ENCODE measurements around the gene AP4M1.
"Not testable (repeated sequence)": the region's sequence is repeated elsewhere in the genome, so short reads cannot be mapped to it uniquely, and the experiment has no call there.

The AP4M1 gene

GRCh38 chr7:100107890-100108289, 6.4 kb downstream of the AP4M1 start:
- DNase-seq (ENCODE audit: low read depth in 2 of 2) = no peak

GRCh38 chr7:100109521-100110163, 8.2 kb downstream of the AP4M1 start:
- no peak for DNase-seq (ENCODE audit: low read depth in 2 of 2)

DNA sequence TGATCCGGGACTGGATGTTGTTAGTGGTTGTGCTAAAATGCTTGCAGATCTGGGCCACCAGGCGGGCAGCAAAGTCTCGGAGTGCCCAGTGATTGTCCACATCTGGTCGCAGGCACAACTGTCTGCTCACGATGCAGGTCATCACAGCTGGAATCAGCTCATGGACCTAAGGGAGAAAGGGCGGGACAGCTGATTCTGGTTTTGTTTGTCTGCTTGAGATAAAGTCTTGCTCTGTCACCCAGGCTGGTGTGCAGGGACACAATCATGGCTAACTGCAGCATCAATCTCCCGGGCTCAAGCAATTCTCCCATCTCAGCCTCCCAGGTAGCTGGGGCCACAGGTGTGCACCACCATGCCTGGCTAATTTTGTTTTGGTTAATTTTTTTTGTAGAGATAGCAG, 9.7 kb downstream of the AP4M1 start:
- DNase-seq (ENCODE audit: low read depth in 2 of 2) = no peak

- DNase-seq (ENCODE audit: low read depth in 2 of 2) = no peak
Measured at GRCh38 chr7:100111914-100112313, 10.5 kb downstream of the AP4M1 start.

DNA sequence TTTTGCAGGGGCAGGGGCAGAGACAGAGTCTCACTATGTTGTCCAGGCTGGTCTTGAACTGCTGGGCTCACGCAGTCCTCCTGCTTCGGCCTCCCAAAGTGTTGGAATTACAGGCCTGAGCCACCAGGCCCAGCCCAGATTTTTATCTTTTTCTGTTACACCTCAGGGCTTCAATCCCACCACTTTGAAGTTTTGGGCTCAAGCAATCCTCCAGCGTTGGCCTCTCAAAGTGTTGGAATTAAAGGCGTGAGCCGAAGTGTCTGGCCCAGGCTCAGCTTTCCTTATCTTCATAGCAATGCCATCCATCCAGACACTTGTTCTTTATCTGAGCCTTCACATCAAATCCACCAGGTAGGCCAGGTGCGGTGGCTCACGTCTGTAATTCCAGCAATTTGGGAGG, 13.6 kb downstream of the AP4M1 start:
- DNase-seq (ENCODE audit: low read depth in 2 of 2) = no peak

DNA sequence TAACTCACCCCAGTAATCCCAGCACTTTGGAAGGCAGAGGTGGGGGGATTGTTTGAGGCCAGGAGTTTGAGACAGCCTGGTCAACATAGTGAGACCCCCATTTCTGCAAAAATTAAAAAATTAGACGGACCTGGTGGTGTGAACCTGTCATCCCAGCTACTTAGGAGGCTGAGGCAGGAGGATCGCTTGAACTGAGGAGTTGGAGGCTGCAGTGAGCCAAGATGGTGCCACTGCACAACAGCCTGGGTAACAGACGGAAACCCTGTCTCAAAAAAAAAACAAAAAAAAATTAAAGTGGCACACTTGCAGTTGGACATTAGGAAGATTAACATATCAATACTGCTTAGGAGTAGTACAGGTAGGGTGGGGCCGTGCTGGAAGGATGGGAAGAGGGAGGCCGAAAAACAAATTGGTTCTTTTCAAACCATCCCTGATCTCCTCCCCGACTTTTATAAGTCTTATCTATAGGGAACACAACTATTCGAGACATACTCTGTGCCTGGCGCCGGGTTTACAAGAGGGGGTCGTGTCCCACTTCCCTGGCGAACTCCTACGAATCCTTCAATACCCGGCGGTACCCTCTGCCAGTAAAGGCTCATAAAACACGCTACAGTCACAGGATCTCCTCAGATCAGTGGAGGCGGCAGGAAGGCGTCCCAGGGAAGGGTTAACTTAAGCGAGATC, 17.1 kb downstream of the AP4M1 start:
- no peak for DNase-seq (ENCODE audit: low read depth in 2 of 2)

- DNase-seq (ENCODE audit: low read depth in 2 of 2) = peak; percentile 91 to 95
Measured at GRCh38 chr7:100119072-100119969, 17.9 kb downstream of the AP4M1 start, which contains the start of the genes CNPY4 and TAF6. TSS of gene CNPY4 (plus strand) at chr7:100119634. CDS start at chr7:100119745, 111 bp downstream. TSS of gene TAF6 (minus strand) at chr7:100119358. CDS start at chr7:100114209, 5,149 bp downstream.

GRCh38 chr7:100119970-100120732, 18.7 kb downstream of the AP4M1 start:
- DNase-seq (ENCODE audit: low read depth in 2 of 2) = peak; percentile 54 to 59

GRCh38 chr7:100120733-100121036, 19.2 kb downstream of the AP4M1 start:
- no peak for DNase-seq (ENCODE audit: low read depth in 2 of 2)

- no peak for DNase-seq (ENCODE audit: low read depth in 2 of 2)
Measured at GRCh38 chr7:100122067-100122466, 20.6 kb downstream of the AP4M1 start.

DNA sequence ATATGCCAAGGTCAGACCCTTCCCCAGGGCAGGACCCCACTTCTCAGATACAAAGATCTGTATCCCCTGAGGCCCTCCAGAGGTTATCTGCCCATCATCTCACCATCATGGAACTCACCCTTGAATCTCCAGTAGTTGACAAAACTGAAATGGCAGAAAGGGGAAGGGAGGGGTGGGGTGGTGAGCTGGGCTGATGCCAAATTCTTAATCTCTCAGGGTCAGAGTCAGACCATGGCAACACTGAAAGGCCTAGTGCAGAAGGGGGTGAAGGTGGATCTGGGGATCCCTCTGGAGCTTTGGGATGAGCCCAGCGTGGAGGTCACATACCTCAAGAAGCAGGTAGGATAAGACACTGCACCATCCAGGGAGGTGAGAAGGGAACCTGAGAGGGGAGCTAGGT, 21.1 kb downstream of the AP4M1 start:
- DNase-seq (ENCODE audit: low read depth in 2 of 2) = no peak

- DNase-seq (ENCODE audit: low read depth in 2 of 2) = no peak
Measured at GRCh38 chr7:100124301-100125230, 23.1 kb downstream of the AP4M1 start.

- DNase-seq (ENCODE audit: low read depth in 2 of 2) = no peak
Measured at GRCh38 chr7:100126239-100126930, 24.9 kb downstream of the AP4M1 start.

DNA sequence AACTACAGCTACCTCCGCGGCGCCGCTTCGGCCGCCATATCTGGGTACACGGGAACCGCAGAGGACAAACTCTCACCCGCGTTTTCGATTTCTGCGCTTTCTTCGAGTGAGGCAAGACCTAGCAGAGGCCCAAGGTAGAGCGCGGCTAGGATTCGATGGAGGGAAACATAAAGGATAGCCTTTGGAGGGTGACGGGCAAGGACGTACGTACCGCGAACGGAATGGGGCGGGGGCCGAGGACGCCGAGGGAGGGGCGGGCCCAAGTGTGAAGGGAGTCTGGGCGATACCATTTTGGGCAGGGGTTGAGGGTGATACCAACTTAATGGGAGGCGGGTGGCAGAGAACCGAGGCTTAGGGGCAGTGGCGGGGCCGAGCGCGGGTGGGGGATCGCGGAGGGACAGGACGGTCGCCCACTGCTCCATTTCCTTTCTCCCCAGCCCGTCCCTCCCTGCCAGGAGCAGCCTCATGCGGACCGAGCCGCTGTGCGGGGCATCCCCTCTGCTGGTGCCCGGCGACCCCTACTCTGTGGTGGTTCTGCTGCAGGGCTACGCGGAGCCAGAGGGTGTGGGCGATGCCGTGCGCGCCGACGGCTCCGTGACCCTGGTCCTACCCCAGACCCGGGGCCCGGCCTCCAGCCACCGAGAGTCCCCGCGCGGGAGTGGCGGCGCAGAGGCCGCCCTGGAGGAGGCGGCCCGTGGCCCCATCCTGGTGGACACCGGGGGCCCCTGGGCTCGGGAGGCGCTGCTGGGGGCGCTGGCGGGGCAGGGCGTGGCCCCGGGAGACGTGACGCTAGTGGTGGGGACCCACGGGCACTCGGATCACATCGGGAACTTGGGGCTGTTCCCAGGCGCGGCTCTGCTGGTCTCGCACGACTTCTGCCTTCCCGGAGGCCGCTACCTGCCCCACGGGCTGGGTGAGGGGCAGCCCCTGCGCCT, 25.8 kb downstream of the AP4M1 start, which contains the start of gene MBLAC1:
Gene MBLAC1 (plus strand): TSS at position 37 of the 935 bp plus-strand sequence. CDS start 429 bp downstream, at position 466.
- DNase-seq (ENCODE audit: low read depth in 2 of 2) = peak; percentile 85 to 92

DNA sequence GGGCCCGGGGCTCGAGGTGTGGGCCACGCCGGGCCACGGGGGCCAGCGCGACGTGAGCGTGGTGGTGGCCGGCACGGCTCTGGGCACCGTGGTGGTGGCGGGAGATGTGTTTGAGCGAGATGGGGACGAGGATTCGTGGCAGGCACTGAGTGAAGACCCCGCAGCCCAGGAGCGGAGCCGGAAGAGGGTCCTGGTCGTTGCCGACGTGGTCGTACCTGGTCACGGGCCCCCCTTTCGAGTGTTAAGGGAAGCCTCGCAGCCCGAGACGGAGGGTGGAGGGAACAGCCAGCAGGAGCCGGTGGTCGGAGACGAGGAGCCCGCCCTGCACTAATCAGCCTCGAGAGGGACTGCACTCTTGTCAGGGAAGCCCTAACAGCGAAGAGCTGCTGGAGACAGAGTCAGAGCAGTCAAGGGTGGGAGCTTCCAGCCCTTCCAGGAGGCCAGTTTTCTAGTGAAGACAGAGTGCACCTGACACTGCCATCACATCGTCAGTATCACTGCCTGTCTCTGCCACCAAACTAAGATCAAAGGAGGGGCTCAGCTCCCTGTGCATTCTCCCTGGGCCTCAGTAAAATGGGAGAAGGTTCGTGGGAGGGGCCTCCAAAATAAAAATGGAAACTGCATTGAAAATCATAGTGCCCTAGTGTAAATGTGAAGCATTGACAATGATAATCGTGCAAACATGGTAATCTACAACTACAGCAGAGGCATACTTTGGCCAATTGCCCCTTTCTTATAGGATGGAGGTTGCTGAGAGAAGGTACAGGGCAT, 26.6 kb downstream of the AP4M1 start:
- no peak for DNase-seq (ENCODE audit: low read depth in 2 of 2)

DNA sequence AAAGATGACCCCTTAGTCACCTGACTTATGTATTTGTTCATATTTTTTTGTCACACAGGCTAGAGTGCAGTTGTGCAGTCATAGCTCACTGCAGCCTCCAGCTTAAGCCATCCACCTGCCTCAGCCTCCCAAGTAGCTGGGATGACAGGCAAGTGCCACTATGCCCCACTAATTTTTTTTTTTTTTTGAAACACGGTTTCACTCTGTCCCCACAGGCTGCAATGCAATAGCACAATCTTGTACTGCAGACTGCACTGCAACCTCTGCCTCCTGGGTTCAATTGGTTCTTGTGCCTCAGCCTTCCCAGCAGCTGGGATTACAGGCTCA, 27.2 kb downstream of the AP4M1 start:
- no peak for DNase-seq (ENCODE audit: low read depth in 2 of 2)

GRCh38 chr7:100130220-100130607, 28.8 kb downstream of the AP4M1 start:
- DNase-seq (ENCODE audit: low read depth in 2 of 2) = not testable (repeated sequence)

Data from stimulated activated CD4-positive, alpha-beta T cell treated with anti-CD3 and anti-CD28 coated beads, Interleukin-12 subunit alpha, Interleukin-12 subunit beta, amount 100 ng/mL, for 24 hours (primary cell).